Kidney epithelial cell (primary cell): ENCODE results near the gene PDAP1. TPM values are rescaled to one million over a fixed set of nuclear protein-coding genes. Genes with fewer than 3 reads are reported as not detected.
"Not testable (repeated sequence)": the region's sequence is repeated elsewhere in the genome, so short reads cannot be mapped to it uniquely, and the experiment has no call there.

Experiments used
- DNase-seq: peaks from one replicate; pipeline ENCODE4 v3.0.0-alpha.2; 2010; ENCODE audit warnings: low read depth
- H3K27me3 ChIP-seq: 2 replicates; pipeline ENCODE4 v1.6.0; 2011; ENCODE audit warnings: low read length; ENCODE audit not compliant: control insufficient read depth, insufficient read depth
- H3K36me3 ChIP-seq: 2 replicates; pipeline ENCODE4 v1.5.1; 2011; ENCODE audit warnings: low read length; ENCODE audit not compliant: control insufficient read depth, insufficient read depth
- H3K4me3 ChIP-seq: 2 replicates; pipeline ENCODE4 v1.5.1; 2011; ENCODE audit warnings: low read depth, mild to moderate bottlenecking, control low read depth, low read length
- CTCF ChIP-seq: IDR thresholded peaks from 2 replicates; pipeline ENCODE4 v1.5.1; 2011; ENCODE audit warnings: mild to moderate bottlenecking, moderate library complexity, low read length, control low read depth, inconsistent platforms; ENCODE audit not compliant: insufficient read depth, poor library complexity, severe bottlenecking
- total RNA-seq: library from RNA; depleted of rRNA; stranded (reverse); fragments of >200 nt; gene quantifications from 2 replicates; pipeline ENCODE4 v1.2.3, GENCODE V29; 2015

The PDAP1 gene
- total RNA-seq, 1 donor from 2014 or later, result 133 TPM

- peak overlapping the region; percentile 27 for H3K4me3 ChIP-seq
- no peak for TF ChIP-seq CTCF
- no peaks in the 10 kb centered on the region for H3K27me3 ChIP-seq
- H3K36me3 ChIP-seq, result peaks cover 16% of the 10 kb centered on the region
- no peak for DNase-seq
Observed at GRCh38 chr7:99392659-99393354, 15.6 kb downstream of the PDAP1 start.

- Histone ChIP-seq H3K27me3 (no peaks in the 10 kb centered on the region), H3K36me3 (peaks cover 11% of the 10 kb centered on the region), H3K4me3 (no peak overlapping the region)
- no peak for DNase-seq
- no peak for TF ChIP-seq CTCF
Observed at GRCh38 chr7:99392046-99392445, 16.4 kb downstream of the PDAP1 start.

- peaks cover 11% of the 10 kb centered on the region for H3K36me3 ChIP-seq
- TF ChIP-seq CTCF, result no peak
- DNase-seq, result no peak
- H3K4me3 ChIP-seq, result no peak overlapping the region
- no peaks in the 10 kb centered on the region for H3K27me3 ChIP-seq
Observed at GRCh38 chr7:99390941-99391602, 17.3 kb downstream of the PDAP1 start.

- Histone ChIP-seq H3K36me3 (peaks cover 11% of the 10 kb centered on the region), H3K27me3 (no peaks in the 10 kb centered on the region), H3K4me3 (no peak overlapping the region)
- no peak for TF ChIP-seq CTCF
- DNase-seq, result no peak
Observed at GRCh38 chr7:99389772-99390171, 18.6 kb downstream of the PDAP1 start.

GRCh38 chr7:99387912-99388311 is 20.5 kb downstream of the PDAP1 start:
- H3K36me3 ChIP-seq, result peaks cover 9% of the 10 kb centered on the region
- no peaks in the 10 kb centered on the region for H3K27me3 ChIP-seq
- DNase-seq, result no peak
- H3K4me3 ChIP-seq, result no peak overlapping the region
- TF ChIP-seq CTCF, result no peak

- H3K27me3 ChIP-seq, H3K4me3 ChIP-seq, H3K36me3 ChIP-seq, DNase-seq: not testable (repeated sequence)
Observed at GRCh38 chr7:99387239-99387635, 21.2 kb downstream of the PDAP1 start.
